Measurements from ENCODE around the gene CFHR3. TPM values are rescaled to one million over a fixed set of nuclear protein-coding genes. Genes with fewer than 3 reads are reported as not detected.

The CFHR3 gene
- total RNA-seq, 1 experiment from 2014 or later: not detected

DNA sequence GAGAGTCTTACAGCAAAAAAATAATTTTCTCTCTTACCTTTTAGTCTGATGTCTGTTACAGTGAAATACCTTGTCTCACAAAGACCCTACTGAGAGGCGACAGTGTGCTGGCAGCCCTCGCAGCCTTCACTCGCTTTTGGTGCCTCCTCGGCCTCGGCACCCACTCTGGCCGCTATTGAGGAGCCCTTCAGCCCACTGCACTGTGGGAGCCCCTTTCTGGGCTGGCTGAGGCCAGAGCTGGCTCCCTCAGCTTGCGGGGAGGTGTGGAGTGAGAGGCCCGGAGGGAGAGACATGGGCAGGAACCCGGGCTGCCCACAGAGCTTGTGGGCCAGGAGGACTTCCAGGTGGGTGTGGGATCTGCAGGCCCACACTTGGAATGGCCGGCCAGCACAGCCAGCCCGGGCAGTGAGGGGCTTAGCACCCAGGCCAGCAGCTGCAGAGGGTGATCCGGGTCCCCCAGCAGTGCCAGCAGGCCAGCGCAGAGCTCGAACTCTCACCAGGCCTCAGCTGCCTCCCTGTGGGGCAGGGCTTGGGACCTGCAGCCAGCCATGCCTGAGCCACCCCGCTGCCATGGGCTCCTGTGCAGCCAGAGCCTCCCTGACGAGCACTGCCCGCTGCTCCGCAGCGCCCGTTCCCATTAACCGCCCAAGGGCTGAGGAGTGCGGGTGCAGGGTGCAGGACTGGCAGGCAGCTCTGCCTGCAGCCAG, 34.0 kb downstream of the CFHR3 start:
- H3K4me1 ChIP-seq (ENCODE audit: control insufficient read depth in 1 of 2, insufficient read depth in 2 of 2, low read length in 2 of 2): no peaks in the 10 kb centered on the region
- no peak overlapping the region for H3K27ac ChIP-seq (ENCODE audit: low read depth, low read length)
- no peak for DNase-seq (ENCODE audit: low read depth, low spot score)
- H3K27me3 ChIP-seq (ENCODE audit: insufficient read depth, low read length): no peaks in the 10 kb centered on the region
- no peaks in the 10 kb centered on the region for H4K20me1 ChIP-seq (ENCODE audit: insufficient read depth)
- no peak overlapping the region for H3K4me2 ChIP-seq (ENCODE audit: low read length)
- H3K9ac ChIP-seq (ENCODE audit: low read length): no peak overlapping the region
- CTCF ChIA-PET: no interaction called here
- POLR2A ChIA-PET: no interaction called here
- no peaks in the 10 kb centered on the region for H3K36me3 ChIP-seq (ENCODE audit: control insufficient read depth in 1 of 2, insufficient read depth in 2 of 2, low read length in 2 of 2)
- RAD21 ChIA-PET (ENCODE audit: low non-redundant PET in 1 of 2, low total read pairs in 2 of 2, uncharacterized antibody in 2 of 2, unreplicated experiment in 2 of 2): no interaction called here
- no peak for ATAC-seq
- TF ChIP-seq, protein P1, sequence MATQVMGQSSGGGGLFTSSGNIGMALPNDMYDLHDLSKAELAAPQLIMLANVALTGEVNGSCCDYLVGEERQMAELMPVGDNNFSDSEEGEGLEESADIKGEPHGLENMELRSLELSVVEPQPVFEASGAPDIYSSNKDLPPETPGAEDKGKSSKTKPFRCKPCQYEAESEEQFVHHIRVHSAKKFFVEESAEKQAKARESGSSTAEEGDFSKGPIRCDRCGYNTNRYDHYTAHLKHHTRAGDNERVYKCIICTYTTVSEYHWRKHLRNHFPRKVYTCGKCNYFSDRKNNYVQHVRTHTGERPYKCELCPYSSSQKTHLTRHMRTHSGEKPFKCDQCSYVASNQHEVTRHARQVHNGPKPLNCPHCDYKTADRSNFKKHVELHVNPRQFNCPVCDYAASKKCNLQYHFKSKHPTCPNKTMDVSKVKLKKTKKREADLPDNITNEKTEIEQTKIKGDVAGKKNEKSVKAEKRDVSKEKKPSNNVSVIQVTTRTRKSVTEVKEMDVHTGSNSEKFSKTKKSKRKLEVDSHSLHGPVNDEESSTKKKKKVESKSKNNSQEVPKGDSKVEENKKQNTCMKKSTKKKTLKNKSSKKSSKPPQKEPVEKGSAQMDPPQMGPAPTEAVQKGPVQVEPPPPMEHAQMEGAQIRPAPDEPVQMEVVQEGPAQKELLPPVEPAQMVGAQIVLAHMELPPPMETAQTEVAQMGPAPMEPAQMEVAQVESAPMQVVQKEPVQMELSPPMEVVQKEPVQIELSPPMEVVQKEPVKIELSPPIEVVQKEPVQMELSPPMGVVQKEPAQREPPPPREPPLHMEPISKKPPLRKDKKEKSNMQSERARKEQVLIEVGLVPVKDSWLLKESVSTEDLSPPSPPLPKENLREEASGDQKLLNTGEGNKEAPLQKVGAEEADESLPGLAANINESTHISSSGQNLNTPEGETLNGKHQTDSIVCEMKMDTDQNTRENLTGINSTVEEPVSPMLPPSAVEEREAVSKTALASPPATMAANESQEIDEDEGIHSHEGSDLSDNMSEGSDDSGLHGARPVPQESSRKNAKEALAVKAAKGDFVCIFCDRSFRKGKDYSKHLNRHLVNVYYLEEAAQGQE (IDR thresholded peaks at IDR 0.05; ENCODE audit: low read depth): no peak
- TF ChIP-seq SP1 (IDR thresholded peaks at IDR 0.05; ENCODE audit: low read depth) (no peak), CEBPB (IDR thresholded peaks at IDR 0.05; ENCODE audit: low read depth) (no peak), ZFX (IDR thresholded peaks at IDR 0.05) (no peak), SIN3A (IDR thresholded peaks at IDR 0.05; ENCODE audit: low read depth) (no peak), TCF7L2 (IDR thresholded peaks at IDR 0.05; ENCODE audit: borderline replicate concordance, extremely low read depth, insufficient read depth, insufficient read length) (no peak), JUND (IDR thresholded peaks at IDR 0.05) (no peak), EZH2 (IDR thresholded peaks at IDR 0.05) (no peak), RAD21 (IDR thresholded peaks at IDR 0.05; ENCODE audit: low read depth) (no peak), YY1 (IDR thresholded peaks at IDR 0.05; ENCODE audit: extremely low read depth, insufficient replicate concordance, low read depth, low read length) (no peak), ZNF274 (IDR thresholded peaks at IDR 0.05; ENCODE audit: low read depth, low read length) (no peak), SRF (IDR thresholded peaks at IDR 0.05; ENCODE audit: low read depth) (no peak), CBX3 (IDR thresholded peaks at IDR 0.05; ENCODE audit: low read depth) (no peak), POLR2A (IDR thresholded peaks at IDR 0.05; ENCODE audit: borderline replicate concordance, extremely low read depth, insufficient read depth, insufficient read length) (no peak), FOSL1 (IDR thresholded peaks at IDR 0.05; ENCODE audit: low read depth) (no peak), EGR1 (IDR thresholded peaks at IDR 0.05; ENCODE audit: low read depth) (no peak)
- TF ChIP-seq, protein P2, sequence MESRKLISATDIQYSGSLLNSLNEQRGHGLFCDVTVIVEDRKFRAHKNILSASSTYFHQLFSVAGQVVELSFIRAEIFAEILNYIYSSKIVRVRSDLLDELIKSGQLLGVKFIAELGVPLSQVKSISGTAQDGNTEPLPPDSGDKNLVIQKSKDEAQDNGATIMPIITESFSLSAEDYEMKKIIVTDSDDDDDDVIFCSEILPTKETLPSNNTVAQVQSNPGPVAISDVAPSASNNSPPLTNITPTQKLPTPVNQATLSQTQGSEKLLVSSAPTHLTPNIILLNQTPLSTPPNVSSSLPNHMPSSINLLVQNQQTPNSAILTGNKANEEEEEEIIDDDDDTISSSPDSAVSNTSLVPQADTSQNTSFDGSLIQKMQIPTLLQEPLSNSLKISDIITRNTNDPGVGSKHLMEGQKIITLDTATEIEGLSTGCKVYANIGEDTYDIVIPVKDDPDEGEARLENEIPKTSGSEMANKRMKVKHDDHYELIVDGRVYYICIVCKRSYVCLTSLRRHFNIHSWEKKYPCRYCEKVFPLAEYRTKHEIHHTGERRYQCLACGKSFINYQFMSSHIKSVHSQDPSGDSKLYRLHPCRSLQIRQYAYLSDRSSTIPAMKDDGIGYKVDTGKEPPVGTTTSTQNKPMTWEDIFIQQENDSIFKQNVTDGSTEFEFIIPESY (IDR thresholded peaks at IDR 0.05; ENCODE audit: extremely low read depth, insufficient replicate concordance, low read length): no peak
- TF ChIP-seq, protein P3, sequence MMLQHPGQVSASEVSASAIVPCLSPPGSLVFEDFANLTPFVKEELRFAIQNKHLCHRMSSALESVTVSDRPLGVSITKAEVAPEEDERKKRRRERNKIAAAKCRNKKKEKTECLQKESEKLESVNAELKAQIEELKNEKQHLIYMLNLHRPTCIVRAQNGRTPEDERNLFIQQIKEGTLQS (IDR thresholded peaks at IDR 0.05): no peak
- TF ChIP-seq, protein P4, sequence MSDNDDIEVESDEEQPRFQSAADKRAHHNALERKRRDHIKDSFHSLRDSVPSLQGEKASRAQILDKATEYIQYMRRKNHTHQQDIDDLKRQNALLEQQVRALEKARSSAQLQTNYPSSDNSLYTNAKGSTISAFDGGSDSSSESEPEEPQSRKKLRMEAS (IDR thresholded peaks at IDR 0.05): no peak
- H3K79me2 ChIP-seq (ENCODE audit: insufficient read depth, low read length): no peaks in the 10 kb centered on the region
- no peak overlapping the region for H2AFZ ChIP-seq (ENCODE audit: low read depth, low read length, poor library complexity, severe bottlenecking)
- no peaks in the 10 kb centered on the region for H3K9me2 ChIP-seq (ENCODE audit: insufficient read depth)
- H3K4me3 ChIP-seq (replicated peaks in 1 of 2; ENCODE audit: low read depth in 1 of 2, low read length in 2 of 2): no peak overlapping the region
- intact Hi-C loops (cut with micrococcal nuclease): no loop called here
- BruUV-seq (replicated peaks): no TSS peak
- no peaks in the 10 kb centered on the region for H3K9me3 ChIP-seq (ENCODE audit: control insufficient read depth in 1 of 2, insufficient read depth in 1 of 2, low read depth in 1 of 2, low read length in 2 of 2)
